ENCODE results near the gene DCUN1D1. TPM values are rescaled to one million over a fixed set of nuclear protein-coding genes. Genes with fewer than 3 reads are reported as not detected.
A peak's percentile ranks its signal among the peaks of the same experiment; 100 is the strongest.

DCUN1D1 gene
- polyA plus RNA-seq, 3 donors, result 6.1 to 37.6 (median 26.9) TPM

DNA sequence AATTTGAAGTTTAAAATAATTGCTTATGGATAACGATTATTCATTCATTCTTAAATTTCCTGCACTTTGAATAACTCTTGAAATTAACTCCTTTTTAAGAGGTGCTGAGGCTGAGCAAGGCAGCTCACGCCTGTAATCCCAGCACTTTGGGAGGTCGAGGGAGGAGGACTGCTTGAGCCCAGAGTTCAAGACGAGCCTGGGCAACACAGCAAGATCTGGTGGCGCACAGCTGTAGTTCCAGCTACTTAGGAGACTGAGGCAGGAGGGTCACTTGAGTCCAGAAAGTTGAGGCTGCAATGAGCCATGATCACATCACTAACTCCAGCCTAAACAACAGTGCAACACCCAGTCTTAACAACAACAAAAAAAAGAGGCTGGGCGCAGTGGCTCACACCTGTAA is 8.0 kb downstream of the DCUN1D1 start:
- Mint-ChIP-seq H3K4me1 (peaks cover 29% of the 10 kb centered on the region), H3K9me3 (no peaks in the 10 kb centered on the region), H3K36me3 (peaks cover 2 to 5% of the 10 kb centered on the region in 2 donors), H3K27ac (peak overlapping the region in 2 of 7 donors; percentile 15 to 76), H3K27me3 (ENCODE audit: low read depth in 3 of 3) (no peaks in the 10 kb centered on the region), H3K4me3 (no peak overlapping the region)
- Histone ChIP-seq H3K9me3 (replicated peaks in 1 of 2; ENCODE audit: control insufficient read depth in 1 of 2, insufficient read depth in 1 of 2, low read length in 2 of 2) (no peaks in the 10 kb centered on the region), H3K79me2 (ENCODE audit: insufficient read depth, low read length) (peaks cover 97% of the 10 kb centered on the region), H2AFZ (ENCODE audit: insufficient read depth, low read depth, low read length, poor library complexity, severe bottlenecking) (no peak overlapping the region), H3K4me3 (replicated peaks in 1 of 3; ENCODE audit: low read depth in 2 of 3, low read length in 3 of 3) (no peak overlapping the region), H3K4me1 (ENCODE audit: control insufficient read depth in 1 of 2, insufficient read depth in 2 of 2, low read length in 2 of 2) (peaks cover 17 to 21% of the 10 kb centered on the region in 2 donors), H3K27ac (ENCODE audit: low read depth in 1 of 2, low read length in 2 of 2) (no peak overlapping the region), H3K27me3 (ENCODE audit: control insufficient read depth in 2 of 2, insufficient read depth in 2 of 2, low read length in 2 of 2) (no peaks in the 10 kb centered on the region), H3K36me3 (replicated peaks in 1 of 2; ENCODE audit: control insufficient read depth in 1 of 2, insufficient read depth in 2 of 2, low read length in 2 of 2) (peaks cover 0 to 4% of the 10 kb centered on the region in 2 donors), H3K4me2 (replicated peaks; ENCODE audit: extremely low read depth, low read length, poor library complexity, severe bottlenecking) (no peak overlapping the region), H3K9ac (ENCODE audit: insufficient read depth, low read length, poor library complexity, severe bottlenecking) (no peak overlapping the region), H4K20me1 (ENCODE audit: insufficient read depth, low read length) (peaks cover 86% of the 10 kb centered on the region)
- intact Hi-C loops (cut with micrococcal nuclease), result no loop called here
- TF ChIP-seq, protein P1, sequence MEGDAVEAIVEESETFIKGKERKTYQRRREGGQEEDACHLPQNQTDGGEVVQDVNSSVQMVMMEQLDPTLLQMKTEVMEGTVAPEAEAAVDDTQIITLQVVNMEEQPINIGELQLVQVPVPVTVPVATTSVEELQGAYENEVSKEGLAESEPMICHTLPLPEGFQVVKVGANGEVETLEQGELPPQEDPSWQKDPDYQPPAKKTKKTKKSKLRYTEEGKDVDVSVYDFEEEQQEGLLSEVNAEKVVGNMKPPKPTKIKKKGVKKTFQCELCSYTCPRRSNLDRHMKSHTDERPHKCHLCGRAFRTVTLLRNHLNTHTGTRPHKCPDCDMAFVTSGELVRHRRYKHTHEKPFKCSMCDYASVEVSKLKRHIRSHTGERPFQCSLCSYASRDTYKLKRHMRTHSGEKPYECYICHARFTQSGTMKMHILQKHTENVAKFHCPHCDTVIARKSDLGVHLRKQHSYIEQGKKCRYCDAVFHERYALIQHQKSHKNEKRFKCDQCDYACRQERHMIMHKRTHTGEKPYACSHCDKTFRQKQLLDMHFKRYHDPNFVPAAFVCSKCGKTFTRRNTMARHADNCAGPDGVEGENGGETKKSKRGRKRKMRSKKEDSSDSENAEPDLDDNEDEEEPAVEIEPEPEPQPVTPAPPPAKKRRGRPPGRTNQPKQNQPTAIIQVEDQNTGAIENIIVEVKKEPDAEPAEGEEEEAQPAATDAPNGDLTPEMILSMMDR (IDR thresholded peaks at IDR 0.05), result no peak
- WGBS (ENCODE audit: insufficient coverage), result no CpG with 5 or more reads among the region's 6 CpGs
- DNase-seq, result no peak

DNA sequence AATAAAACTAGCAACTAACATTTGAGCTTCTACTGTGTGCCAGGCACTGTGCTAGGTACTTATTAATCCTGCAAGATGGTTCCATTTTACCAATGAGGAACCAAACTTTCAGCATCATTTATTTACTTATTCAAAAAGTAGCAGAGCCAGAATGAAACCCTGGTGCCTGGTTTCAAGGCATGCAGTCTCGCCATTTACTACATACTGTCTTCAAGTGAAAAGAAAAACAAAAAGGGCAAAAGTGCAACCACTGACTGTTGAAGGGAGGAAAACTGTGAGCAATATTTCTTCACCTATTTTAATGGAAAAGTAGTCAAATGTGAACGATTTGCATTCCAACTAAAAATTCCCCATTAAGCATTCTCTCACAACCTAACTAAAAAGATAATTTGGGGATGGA is 8.7 kb downstream of the DCUN1D1 start:
- no peak overlapping the region for H2AFZ ChIP-seq (ENCODE audit: insufficient read depth, low read depth, low read length, poor library complexity, severe bottlenecking)
- H3K4me1 Mint-ChIP-seq, result peaks cover 29% of the 10 kb centered on the region
- no peaks in the 10 kb centered on the region for H3K27me3 Mint-ChIP-seq (ENCODE audit: low read depth in 3 of 3)
- H3K9me3 ChIP-seq (replicated peaks in 1 of 2; ENCODE audit: control insufficient read depth in 1 of 2, insufficient read depth in 1 of 2, low read length in 2 of 2), result no peaks in the 10 kb centered on the region
- no peak overlapping the region for H3K4me3 ChIP-seq (replicated peaks in 1 of 3; ENCODE audit: low read depth in 2 of 3, low read length in 3 of 3)
- H3K36me3 ChIP-seq (replicated peaks in 1 of 2; ENCODE audit: control insufficient read depth in 1 of 2, insufficient read depth in 2 of 2, low read length in 2 of 2), result peaks cover 0 to 4% of the 10 kb centered on the region in 2 donors
- peaks cover 84% of the 10 kb centered on the region for H4K20me1 ChIP-seq (ENCODE audit: insufficient read depth, low read length)
- H3K27ac ChIP-seq (ENCODE audit: low read depth in 1 of 2, low read length in 2 of 2), result no peak overlapping the region
- TF ChIP-seq, protein P1 (IDR thresholded peaks at IDR 0.05), result no peak
- intact Hi-C loops (cut with micrococcal nuclease), result no loop called here
- H3K9ac ChIP-seq (ENCODE audit: insufficient read depth, low read length, poor library complexity, severe bottlenecking), result no peak overlapping the region
- peak overlapping the region in 1 of 7 donors; percentile 33 for H3K27ac Mint-ChIP-seq
- no CpG with 5 or more reads among the region's 2 CpGs for WGBS (ENCODE audit: insufficient coverage)
- peaks cover 17 to 24% of the 10 kb centered on the region in 2 donors for H3K4me1 ChIP-seq (ENCODE audit: control insufficient read depth in 1 of 2, insufficient read depth in 2 of 2, low read length in 2 of 2)
- no peak overlapping the region for H3K4me2 ChIP-seq (replicated peaks; ENCODE audit: extremely low read depth, low read length, poor library complexity, severe bottlenecking)
- no peak overlapping the region for H3K4me3 Mint-ChIP-seq
- H3K79me2 ChIP-seq (ENCODE audit: insufficient read depth, low read length), result peaks cover 97% of the 10 kb centered on the region
- no peaks in the 10 kb centered on the region for H3K27me3 ChIP-seq (ENCODE audit: control insufficient read depth in 2 of 2, insufficient read depth in 2 of 2, low read length in 2 of 2)
- DNase-seq, result no peak
- H3K9me3 Mint-ChIP-seq, result no peaks in the 10 kb centered on the region
- H3K36me3 Mint-ChIP-seq, result peaks cover 2 to 5% of the 10 kb centered on the region in 2 donors

Measured in CD14-positive monocyte (primary cell).